Measurements from ENCODE around the gene STYXL1.

DNA sequence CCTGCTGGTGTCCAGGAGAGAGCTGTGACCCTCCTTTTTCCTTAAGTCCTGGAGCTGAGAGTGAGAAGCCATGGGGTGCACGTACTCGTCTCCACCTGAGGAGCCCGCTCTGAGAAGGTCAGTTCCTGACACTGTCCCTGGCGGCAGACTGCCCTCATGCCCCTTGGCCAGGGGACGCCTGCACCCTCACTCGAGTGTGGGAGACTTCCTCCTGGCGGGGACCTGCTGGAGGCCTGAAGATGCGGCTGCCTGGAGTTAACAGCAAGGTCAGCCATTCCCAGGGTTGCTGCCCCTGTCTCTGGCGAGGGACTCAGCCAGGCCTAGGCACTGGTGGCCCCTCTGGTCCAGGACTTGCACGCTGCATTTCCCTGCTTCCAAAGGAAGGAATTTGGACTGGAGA, 79.8 kb downstream of the STYXL1 start:
- TF ChIP-seq, protein P1, sequence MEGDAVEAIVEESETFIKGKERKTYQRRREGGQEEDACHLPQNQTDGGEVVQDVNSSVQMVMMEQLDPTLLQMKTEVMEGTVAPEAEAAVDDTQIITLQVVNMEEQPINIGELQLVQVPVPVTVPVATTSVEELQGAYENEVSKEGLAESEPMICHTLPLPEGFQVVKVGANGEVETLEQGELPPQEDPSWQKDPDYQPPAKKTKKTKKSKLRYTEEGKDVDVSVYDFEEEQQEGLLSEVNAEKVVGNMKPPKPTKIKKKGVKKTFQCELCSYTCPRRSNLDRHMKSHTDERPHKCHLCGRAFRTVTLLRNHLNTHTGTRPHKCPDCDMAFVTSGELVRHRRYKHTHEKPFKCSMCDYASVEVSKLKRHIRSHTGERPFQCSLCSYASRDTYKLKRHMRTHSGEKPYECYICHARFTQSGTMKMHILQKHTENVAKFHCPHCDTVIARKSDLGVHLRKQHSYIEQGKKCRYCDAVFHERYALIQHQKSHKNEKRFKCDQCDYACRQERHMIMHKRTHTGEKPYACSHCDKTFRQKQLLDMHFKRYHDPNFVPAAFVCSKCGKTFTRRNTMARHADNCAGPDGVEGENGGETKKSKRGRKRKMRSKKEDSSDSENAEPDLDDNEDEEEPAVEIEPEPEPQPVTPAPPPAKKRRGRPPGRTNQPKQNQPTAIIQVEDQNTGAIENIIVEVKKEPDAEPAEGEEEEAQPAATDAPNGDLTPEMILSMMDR (conservative IDR thresholded peaks at IDR 0.05 in 1 of 2, IDR thresholded peaks at IDR 0.05 in 1 of 2; ENCODE audit: low read depth in 1 of 2, low read length in 2 of 2), result no peak
- no peak for TF ChIP-seq EZH2 (IDR thresholded peaks at IDR 0.05; ENCODE audit: low read length, missing control alignments)

Data from fibroblast of lung (primary cell).